HepG2 (cell line): Measurements from ENCODE around the gene OSBPL9. TPM values are rescaled to one million over a fixed set of nuclear protein-coding genes. Genes with fewer than 3 reads are reported as not detected.

Experiments
- ATAC-seq: fragments of 200-7000 bp; cut with Tn5 transposase; 3 replicates; pipeline ENCODE4 v1.9.1; 2020; ENCODE audit warnings: mild to moderate bottlenecking, moderate library complexity
- BruUV-seq: library from RNA; stranded (reverse); fragments of 400-500 nt; replicated peaks from 2 replicates; lab custom pipeline; 2021; lab: Mats Ljungman, UMichigan
- CTCF ChIA-PET: fragments of 300-600 bp; formaldehyde crosslinking; extraction: SDS; loops from one replicate; lab custom pipeline; 2021; ENCODE audit warnings: low total read pairs, inconsistent platforms, low intra/inter-chr PET ratio; lab: Yijun Ruan, JAX
- POLR2A ChIA-PET: fragments of 350-600 bp; sonication (Branson Sonifier 250); formaldehyde crosslinking; loops from one replicate; lab custom pipeline; 2020; ENCODE audit warnings: antibody characterized with exemption, inconsistent platforms; lab: Yijun Ruan, JAX
- DNase-seq: peaks from one replicate; pipeline ENCODE4 v3.0.0-alpha.2; 2015; ENCODE audit warnings: low spot score
- FAIRE-seq: peaks from 3 replicates; lab custom pipeline; 2011; peaks lifted over from hg19 to GRCh38; lab: Jason Lieb, UNC
- H2AFZ ChIP-seq: one replicate; pipeline ENCODE4 v1.6.1; 2011; ENCODE audit warnings: low read length, inconsistent platforms
- H3K27ac ChIP-seq: fragments of 300-600 bp; 3 replicates; pipeline ENCODE4 v1.8.0; 2011; ENCODE audit warnings: mixed run types, mild to moderate bottlenecking, mixed read lengths, low read length, inconsistent platforms; ENCODE audit not compliant: insufficient read depth; ENCODE audit errors: extremely low read length
- H3K27me3 ChIP-seq, 2 experiments: fragments of 200-600 bp in 1 of 2; 2 replicates in 1 of 2; 3 replicates in 1 of 2; pipeline versions ENCODE4 v1.6.0 to v1.8.0; 2011; ENCODE audit warnings: low read length in 2 of 2, mild to moderate bottlenecking in 2 of 2, moderate library complexity in 2 of 2, inconsistent platforms in 1 of 2; ENCODE audit not compliant: insufficient read depth in 2 of 2, control insufficient read depth in 1 of 2
- H3K36me3 ChIP-seq, 2 experiments: fragments of 200-600 bp in 1 of 2; replicated peaks in 1 of 2; 2 replicates in 1 of 2; 3 replicates in 1 of 2; pipeline versions ENCODE4 v1.5.1 to v1.8.0; 2011; ENCODE audit warnings: low read length in 2 of 2, inconsistent platforms in 1 of 2; ENCODE audit not compliant: insufficient read depth in 2 of 2, control insufficient read depth in 1 of 2
- H3K4me1 ChIP-seq: 2 replicates; pipeline ENCODE4 v1.5.1; 2012; ENCODE audit warnings: low read length, inconsistent platforms; ENCODE audit not compliant: insufficient read depth
- H3K4me2 ChIP-seq: 2 replicates; pipeline ENCODE4 v1.6.0; 2011; ENCODE audit warnings: low read depth, low read length, inconsistent platforms
- H3K4me3 ChIP-seq, 3 experiments: fragments of 200-600 bp in 1 of 3; sonication (generic), shearing (Covaris generic) in 1 of 3; replicated peaks in 1 of 3; 2 replicates each; pipeline ENCODE4 v1.5.1; 2011 to 2016; ENCODE audit warnings: low read length in 3 of 3, inconsistent platforms in 2 of 3, low read depth in 2 of 3, mild to moderate bottlenecking in 2 of 3, control low read depth in 1 of 3, mixed read lengths in 1 of 3; ENCODE audit not compliant: insufficient read depth in 1 of 3
- H3K79me2 ChIP-seq: one replicate; pipeline ENCODE4 v1.6.1; 2011; ENCODE audit warnings: low read length, inconsistent platforms; ENCODE audit not compliant: insufficient read depth
- H3K9ac ChIP-seq: 2 replicates; pipeline ENCODE4 v1.6.0; 2011; ENCODE audit warnings: mild to moderate bottlenecking, low read depth, low read length, inconsistent platforms; ENCODE audit not compliant: insufficient read depth
- H3K9me3 ChIP-seq: 2 replicates; pipeline ENCODE4 v1.5.1; 2012; ENCODE audit warnings: mild to moderate bottlenecking, low read length
- H4K20me1 ChIP-seq: 2 replicates; pipeline ENCODE4 v1.6.0; 2011; ENCODE audit warnings: inconsistent platforms, mild to moderate bottlenecking, low read length, moderate library complexity; ENCODE audit not compliant: insufficient read depth
- ATF7-NPFF ChIP-seq: sonication (generic); formaldehyde crosslinking; IDR thresholded peaks from 2 replicates; pipeline ENCODE4 v1.8.1; 2023; ENCODE audit warnings: mild to moderate bottlenecking, low read depth, missing genetic modification reagents, moderate library complexity
- IRF1 ChIP-seq: sonication (generic); formaldehyde crosslinking; IDR thresholded peaks from 2 replicates; pipeline ENCODE4 v1.4.0; 2020; ENCODE audit warnings: low read depth, mild to moderate bottlenecking, missing genetic modification reagents
- ISX ChIP-seq: sonication (generic); formaldehyde crosslinking; conservative IDR thresholded peaks from 2 replicates; pipeline ENCODE4 v1.5.0; 2020; ENCODE audit warnings: missing genetic modification reagents
- KDM2A ChIP-seq: sonication (generic); formaldehyde crosslinking; IDR thresholded peaks from 2 replicates; pipeline ENCODE4 v1.4.0; 2020; ENCODE audit warnings: low read depth, missing genetic modification reagents, borderline replicate concordance
- MIER2 ChIP-seq: IDR thresholded peaks from 2 replicates; pipeline ENCODE4 v1.6.1; 2016; ENCODE audit warnings: missing biosample characterization, missing genetic modification reagents
- MXI1 ChIP-seq: IDR thresholded peaks from 3 replicates; pipeline ENCODE4 v1.6.1; 2012; ENCODE audit warnings: low read depth, low read length, inconsistent platforms, borderline replicate concordance
- NFYC ChIP-seq: IDR thresholded peaks from 2 replicates; pipeline ENCODE4 v1.6.1; 2016; ENCODE audit warnings: missing genetic modification reagents, missing compliant biosample characterization
- ZBTB44 ChIP-seq: sonication (generic); formaldehyde crosslinking; IDR thresholded peaks from 2 replicates; pipeline ENCODE4 v1.4.0; 2020; ENCODE audit warnings: missing genetic modification reagents
- ZNF574 ChIP-seq: sonication (generic); formaldehyde crosslinking; IDR thresholded peaks from 2 replicates; pipeline ENCODE4 v1.4.0; 2020; ENCODE audit warnings: missing genetic modification reagents
- ZNF678 ChIP-seq: sonication (generic); formaldehyde crosslinking; IDR thresholded peaks from 2 replicates; pipeline ENCODE4 v1.4.0; 2020; ENCODE audit warnings: mild to moderate bottlenecking, missing genetic modification reagents
- ZNF784 ChIP-seq: sonication (generic); formaldehyde crosslinking; IDR thresholded peaks from 2 replicates; pipeline ENCODE4 v1.5.1; 2020; ENCODE audit warnings: missing genetic modification reagents, mild to moderate bottlenecking, borderline replicate concordance
- WGBS: methylation state at CpG from one replicate; pipeline ENCODE4 v1.1.6; 2017; ENCODE audit warnings: low lambda C conversion rate; 5-methylcytosine and 5-hydroxymethylcytosine counted together
- in situ Hi-C: cut with HindIII; loops from 2 replicates; pipeline ENCODE4 v1.10.0; 2017; ENCODE audit warnings: low pct_unique_long_range_greater_than_20kb; ENCODE audit not compliant: extremely low pct_ligation_motif_present
- intact Hi-C: fragments of 100-400 bp; cut with micrococcal nuclease; formaldehyde crosslinking; loops from one replicate; pipeline ENCODE4 v1.10.0; 2022; ENCODE audit not compliant: unreplicated experiment
- polyA plus RNA-seq, 8 experiments: library from polyadenylated mRNA; depleted of rRNA in 3 of 8; stranded (reverse) in 7 of 8; unstranded in 1 of 8; fragments of >200 nt; fragmentation: Illumina TruSeq in 4 of 8; extraction: Trizol in 4 of 8; gene quantifications; 2 replicates each; pipeline versions ENCODE4 v1.2.1 to v1.2.3, GENCODE V29; 2011 to 2016; ENCODE audit warnings: low read depth in 4 of 8, missing spikeins in 1 of 8, mixed read lengths in 1 of 8; ENCODE audit not compliant: insufficient read depth in 1 of 8
- total RNA-seq, 5 experiments: library from RNA; depleted of rRNA; stranded (reverse); fragments of >200 nt; fragmentation: Illumina TruSeq; extraction: Trizol; gene quantifications; 2 replicates each; pipeline ENCODE4 v1.2.3, GENCODE V29; 2016; ENCODE audit warnings: low read depth in 1 of 5

OSBPL9 gene
- total and polyA plus RNA-seq, 2 of the 13 experiments (the other 11 are each of a cell fraction or from before 2014, with no cell fraction given): 83.6 to 142 TPM

GRCh38 chr1:51726544-51727225, 109.8 kb downstream of the OSBPL9 start:
- Histone ChIP-seq H4K20me1 (0 out of 2 replicates have a peak, but pooled peaks cover 3% of the 10 kb centered on the region), H3K36me3 (no peaks in the 10 kb centered on the region), H3K27me3 (no peaks in the 10 kb centered on the region), H2AFZ (no peak overlapping the region), H3K79me2 (peaks cover 18% of the 10 kb centered on the region), H3K4me2 (no peak overlapping the region), H3K27ac (no peak overlapping the region), H3K4me1 (peaks cover 26% of the 10 kb centered on the region), H3K4me3 (no peak overlapping the region), H3K9ac (no peak overlapping the region), H3K9me3 (no peaks in the 10 kb centered on the region)
- ChIA-PET POLR2A (interaction anchor here (0.9 kb wide), 1 partner anchor 36 kb away, joined by 6 read pairs; no protein-coding TSS in a partner anchor), CTCF (no interaction called here)
- FAIRE-seq (no peak), DNase-seq (no peak), ATAC-seq (no peak)
- in situ Hi-C loops: loop anchor here (5.0 kb wide), 1 partner anchor 34 kb away; no protein-coding TSS in a partner anchor
- intact Hi-C loops: no loop called here
- 83% methylated on average over 2 of the region's 2 CpGs for WGBS
- BruUV-seq: no TSS peak
- TF ChIP-seq ISX (CRISPR knock-in tag) (no peak), NFYC (CRISPR knock-in tag) (no peak)

- 93% methylated on average over 4 of the region's 4 CpGs for WGBS
- H3K27me3 ChIP-seq: no peaks in the 10 kb centered on the region
- no peak overlapping the region for H3K9ac ChIP-seq
- ChIA-PET POLR2A (interaction anchor here (0.9 kb wide), 1 partner anchor 37 kb away, joined by 6 read pairs; no protein-coding TSS in a partner anchor), CTCF (no interaction called here)
- H3K4me2 ChIP-seq: no peak overlapping the region
- no peak for DNase-seq
- H3K4me1 ChIP-seq: peaks cover 33% of the 10 kb centered on the region
- no peak for FAIRE-seq
- 0 out of 2 replicates have a peak, but pooled peaks cover 3% of the 10 kb centered on the region for H4K20me1 ChIP-seq
- no peaks in the 10 kb centered on the region for H3K36me3 ChIP-seq
- no peak for ATAC-seq
- in situ Hi-C loops: loop anchor here (5.0 kb wide), 1 partner anchor 35 kb away; no protein-coding TSS in a partner anchor
- no peak overlapping the region for H3K27ac ChIP-seq
- H3K4me3 ChIP-seq: no peak overlapping the region
- H3K79me2 ChIP-seq: peaks cover 25% of the 10 kb centered on the region
- no peak overlapping the region for H2AFZ ChIP-seq
- intact Hi-C loops: no loop called here
- H3K9me3 ChIP-seq: no peaks in the 10 kb centered on the region
- no TSS peak for BruUV-seq
- TF ChIP-seq ZBTB44 (CRISPR knock-in tag) (no peak), ZNF574 (no peak), MXI1 (no peak), ZNF784 (CRISPR knock-in tag) (no peak), ZNF678 (no peak), MIER2 (no peak), IRF1 (CRISPR knock-in tag) (no peak), ATF7-NPFF (CRISPR knock-in tag) (no peak), KDM2A (CRISPR knock-in tag) (no peak)
Observed at GRCh38 chr1:51727366-51727765, 110.5 kb downstream of the OSBPL9 start.
